ENCODE data around the gene SRGAP3.

The SRGAP3 gene

DNA sequence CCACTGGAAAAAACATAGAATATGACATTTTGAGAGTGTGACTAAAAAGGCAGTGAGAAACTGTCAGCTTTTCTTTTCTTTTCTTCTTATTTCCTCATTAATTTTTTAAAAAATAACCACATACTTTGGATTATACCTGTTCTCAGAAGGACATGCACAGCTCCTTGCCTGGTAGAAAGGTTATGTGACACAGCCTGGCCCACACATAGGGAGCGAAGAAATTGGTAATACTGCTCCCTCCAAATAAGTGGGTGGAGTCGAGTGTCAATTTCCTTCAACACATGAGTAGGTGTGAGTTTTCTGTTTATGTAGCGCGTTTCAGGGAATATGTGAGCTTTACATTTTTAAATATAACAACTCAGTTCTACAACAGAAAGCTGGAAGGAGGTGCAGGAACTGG, 257.2 kb downstream of the SRGAP3 start:
- Histone ChIP-seq H3K4me1 (ENCODE audit: insufficient read depth, low read length, severe bottlenecking) (no peaks in the 10 kb centered on the region), H3K9me3 (ENCODE audit: low read length) (no peaks in the 10 kb centered on the region), H3K27me3 (ENCODE audit: insufficient read depth, low read length) (no peaks in the 10 kb centered on the region), H3K4me2 (ENCODE audit: low read length) (no peak overlapping the region), H3K27ac (ENCODE audit: low read depth, low read length, poor library complexity, severe bottlenecking) (no peak overlapping the region), H4K20me1 (ENCODE audit: insufficient read depth, low read length) (no peaks in the 10 kb centered on the region), H3K4me3 (ENCODE audit: low read depth, low read length, poor library complexity, severe bottlenecking) (no peak overlapping the region), H3K36me3 (ENCODE audit: insufficient read depth, low read length) (no peaks in the 10 kb centered on the region), H3F3A (ENCODE audit: insufficient read depth, low read length) (no peaks in the 10 kb centered on the region), H3K9ac (ENCODE audit: low read length) (no peak overlapping the region), H3K9me2 (ENCODE audit: low read depth, low read length) (no peaks in the 10 kb centered on the region), H2AFZ (ENCODE audit: low read length) (no peak overlapping the region), H3K79me2 (ENCODE audit: insufficient read depth, low read length) (no peaks in the 10 kb centered on the region)
- TF ChIP-seq EZH2 (IDR thresholded peaks at IDR 0.05; ENCODE audit: borderline replicate concordance, low read length) = no peak
- TF ChIP-seq CTCF (IDR thresholded peaks at IDR 0.05; ENCODE audit: low read length) = no peak

- Histone ChIP-seq H2AFZ (ENCODE audit: low read length) (no peak overlapping the region), H3K4me1 (ENCODE audit: insufficient read depth, low read length, severe bottlenecking) (no peaks in the 10 kb centered on the region), H3F3A (ENCODE audit: insufficient read depth, low read length) (no peaks in the 10 kb centered on the region), H3K4me3 (ENCODE audit: low read depth, low read length, poor library complexity, severe bottlenecking) (no peak overlapping the region), H3K9me2 (ENCODE audit: low read depth, low read length) (no peaks in the 10 kb centered on the region), H3K27ac (ENCODE audit: low read depth, low read length, poor library complexity, severe bottlenecking) (no peak overlapping the region), H3K36me3 (ENCODE audit: insufficient read depth, low read length) (no peaks in the 10 kb centered on the region), H4K20me1 (ENCODE audit: insufficient read depth, low read length) (no peaks in the 10 kb centered on the region), H3K4me2 (ENCODE audit: low read length) (no peak overlapping the region), H3K79me2 (ENCODE audit: insufficient read depth, low read length) (no peaks in the 10 kb centered on the region), H3K9ac (ENCODE audit: low read length) (no peak overlapping the region), H3K27me3 (ENCODE audit: insufficient read depth, low read length) (no peaks in the 10 kb centered on the region), H3K9me3 (ENCODE audit: low read length) (no peaks in the 10 kb centered on the region)
- TF ChIP-seq CTCF (IDR thresholded peaks at IDR 0.05; ENCODE audit: low read length) (no peak), EZH2 (IDR thresholded peaks at IDR 0.05; ENCODE audit: borderline replicate concordance, low read length) (no peak)
Measured at GRCh38 chr3:8990266-8991215, 258.9 kb downstream of the SRGAP3 start.

DNA sequence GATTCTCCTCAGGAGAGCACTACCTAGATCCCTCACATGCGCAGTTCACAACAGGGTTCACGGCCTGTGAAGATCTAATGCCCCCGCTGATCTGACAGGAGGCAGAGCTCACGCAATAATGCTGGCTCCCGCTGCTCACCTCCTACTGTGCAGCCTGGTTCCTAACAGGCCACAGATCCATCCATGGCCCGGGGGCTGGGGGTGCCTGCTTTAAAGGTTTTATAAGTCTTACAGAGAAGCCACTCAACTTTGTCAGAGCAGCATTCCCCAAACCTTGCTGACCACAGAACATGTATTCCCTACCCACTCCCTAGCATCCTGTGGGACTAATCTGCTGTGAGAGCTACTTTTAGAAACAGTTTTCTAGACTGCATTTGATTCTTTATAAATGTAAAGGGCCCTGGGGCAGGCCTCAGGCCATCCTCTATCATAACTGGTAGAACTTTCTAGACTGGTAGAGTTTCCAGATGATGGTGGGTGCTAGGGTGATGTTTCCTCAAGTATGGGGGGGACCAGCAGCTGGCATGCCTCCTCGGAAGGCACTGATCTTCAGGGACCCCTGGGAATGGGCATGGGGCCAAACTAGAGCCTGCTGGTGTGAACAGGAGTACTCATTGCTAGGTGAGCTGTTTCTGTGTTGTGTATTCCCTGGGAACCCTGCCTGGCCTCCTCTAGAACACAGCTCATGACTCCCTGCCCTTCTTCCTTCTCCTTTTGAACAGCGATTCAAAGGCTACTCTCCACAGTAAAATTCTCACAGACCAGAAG, 260.5 kb downstream of the SRGAP3 start:
- no peaks in the 10 kb centered on the region for H3K79me2 ChIP-seq (ENCODE audit: insufficient read depth, low read length)
- no peak overlapping the region for H3K4me2 ChIP-seq (ENCODE audit: low read length)
- no peak overlapping the region for H3K4me3 ChIP-seq (ENCODE audit: low read depth, low read length, poor library complexity, severe bottlenecking)
- H2AFZ ChIP-seq (ENCODE audit: low read length) = no peak overlapping the region
- no peaks in the 10 kb centered on the region for H3K36me3 ChIP-seq (ENCODE audit: insufficient read depth, low read length)
- no peaks in the 10 kb centered on the region for H4K20me1 ChIP-seq (ENCODE audit: insufficient read depth, low read length)
- H3K9me2 ChIP-seq (ENCODE audit: low read depth, low read length) = no peaks in the 10 kb centered on the region
- TF ChIP-seq EZH2 (IDR thresholded peaks at IDR 0.05; ENCODE audit: borderline replicate concordance, low read length) (no peak), CTCF (IDR thresholded peaks at IDR 0.05; ENCODE audit: low read length) (no peak)
- no peaks in the 10 kb centered on the region for H3K4me1 ChIP-seq (ENCODE audit: insufficient read depth, low read length, severe bottlenecking)
- no peaks in the 10 kb centered on the region for H3K9me3 ChIP-seq (ENCODE audit: low read length)
- H3F3A ChIP-seq (ENCODE audit: insufficient read depth, low read length) = no peaks in the 10 kb centered on the region
- H3K27ac ChIP-seq (ENCODE audit: low read depth, low read length, poor library complexity, severe bottlenecking) = no peak overlapping the region
- H3K27me3 ChIP-seq (ENCODE audit: insufficient read depth, low read length) = no peaks in the 10 kb centered on the region
- H3K9ac ChIP-seq (ENCODE audit: low read length) = no peak overlapping the region
